Peyer's patch (tissue), 4 donors: ENCODE data around the gene ABHD10.

ENCODE experiments used
- POLR2A ChIP-seq, 2 donors: fragments of 450-650 bp; IDR thresholded peaks; one replicate each; pipeline ENCODE4 v1.5.1; 2017; ENCODE audit warnings: antibody characterized with exemption in 2 of 2, mild to moderate bottlenecking in 2 of 2, moderate library complexity in 2 of 2
- TF ChIP-seq, protein P1 (sequence below), 6 experiments: fragments of 450-650 bp in 4 of 6; fragments of 200-600 bp in 2 of 6; sonication (generic) in 1 of 6; IDR thresholded peaks; one replicate each; pipeline ENCODE4 v1.5.1; 2017 to 2019; ENCODE audit warnings: antibody characterized with exemption in 6 of 6, mild to moderate bottlenecking in 3 of 6, moderate library complexity in 1 of 6

- TF ChIP-seq, protein P1, sequence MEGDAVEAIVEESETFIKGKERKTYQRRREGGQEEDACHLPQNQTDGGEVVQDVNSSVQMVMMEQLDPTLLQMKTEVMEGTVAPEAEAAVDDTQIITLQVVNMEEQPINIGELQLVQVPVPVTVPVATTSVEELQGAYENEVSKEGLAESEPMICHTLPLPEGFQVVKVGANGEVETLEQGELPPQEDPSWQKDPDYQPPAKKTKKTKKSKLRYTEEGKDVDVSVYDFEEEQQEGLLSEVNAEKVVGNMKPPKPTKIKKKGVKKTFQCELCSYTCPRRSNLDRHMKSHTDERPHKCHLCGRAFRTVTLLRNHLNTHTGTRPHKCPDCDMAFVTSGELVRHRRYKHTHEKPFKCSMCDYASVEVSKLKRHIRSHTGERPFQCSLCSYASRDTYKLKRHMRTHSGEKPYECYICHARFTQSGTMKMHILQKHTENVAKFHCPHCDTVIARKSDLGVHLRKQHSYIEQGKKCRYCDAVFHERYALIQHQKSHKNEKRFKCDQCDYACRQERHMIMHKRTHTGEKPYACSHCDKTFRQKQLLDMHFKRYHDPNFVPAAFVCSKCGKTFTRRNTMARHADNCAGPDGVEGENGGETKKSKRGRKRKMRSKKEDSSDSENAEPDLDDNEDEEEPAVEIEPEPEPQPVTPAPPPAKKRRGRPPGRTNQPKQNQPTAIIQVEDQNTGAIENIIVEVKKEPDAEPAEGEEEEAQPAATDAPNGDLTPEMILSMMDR (IDR thresholded peaks at IDR 0.05): no peak
- TF ChIP-seq POLR2A (IDR thresholded peaks at IDR 0.05): no peak
Measured at GRCh38 chr3:111970376-111970775, 8.4 kb upstream of the ABHD10 start.
